Kidney tubule cell (primary cell): ENCODE results near the gene FOXP1.
A peak's percentile ranks its signal among the peaks of the same experiment; 100 is the strongest.

Source experiments
- DNase-seq: peaks from one replicate; pipeline ENCODE4 v3.0.0-alpha.2; 2018; ENCODE audit warnings: low spot score

The FOXP1 gene

GRCh38 chr3:71398157-71398836, 185.2 kb downstream of the FOXP1 start:
- DNase-seq = no peak

- no peak for DNase-seq
Measured at GRCh38 chr3:71397726-71398125, 185.8 kb downstream of the FOXP1 start.

- peak; percentile 38 for DNase-seq
Measured at GRCh38 chr3:71397046-71397445, 186.5 kb downstream of the FOXP1 start.

- peak; percentile 53 for DNase-seq
Measured at GRCh38 chr3:71395927-71396695, 187.4 kb downstream of the FOXP1 start.

- no peak for DNase-seq
Measured at GRCh38 chr3:71395470-71395869, 188.1 kb downstream of the FOXP1 start.

GRCh38 chr3:71393745-71394144, 189.8 kb downstream of the FOXP1 start:
- DNase-seq = no peak

- DNase-seq = peak; percentile 7
Measured at GRCh38 chr3:71393093-71393492, 190.4 kb downstream of the FOXP1 start.

- DNase-seq = no peak
Measured at GRCh38 chr3:71392251-71392650, 191.3 kb downstream of the FOXP1 start.

GRCh38 chr3:71391361-71391760, 192.2 kb downstream of the FOXP1 start:
- no peak for DNase-seq

GRCh38 chr3:71389911-71390573, 193.5 kb downstream of the FOXP1 start:
- peak; percentile 35 for DNase-seq

- no peak for DNase-seq
Measured at GRCh38 chr3:71389191-71389590, 194.3 kb downstream of the FOXP1 start.

GRCh38 chr3:71388535-71389120, 194.9 kb downstream of the FOXP1 start:
- no peak for DNase-seq

GRCh38 chr3:71387586-71387985, 195.9 kb downstream of the FOXP1 start:
- no peak for DNase-seq

GRCh38 chr3:71384837-71385716, 198.5 kb downstream of the FOXP1 start:
- no peak for DNase-seq

GRCh38 chr3:71384388-71384787, 199.1 kb downstream of the FOXP1 start:
- peak; percentile 20 for DNase-seq

- peak; percentile 13 for DNase-seq
Measured at GRCh38 chr3:71380096-71380495, 203.4 kb downstream of the FOXP1 start.

GRCh38 chr3:71378509-71378908, 205.0 kb downstream of the FOXP1 start:
- DNase-seq = no peak

- DNase-seq = no peak
Measured at GRCh38 chr3:71376911-71377310, 206.6 kb downstream of the FOXP1 start.

- DNase-seq = no peak
Measured at GRCh38 chr3:71376503-71376902, 207.0 kb downstream of the FOXP1 start.

- DNase-seq = no peak
Measured at GRCh38 chr3:71374582-71374981, 208.9 kb downstream of the FOXP1 start.

GRCh38 chr3:71372911-71373637, 210.5 kb downstream of the FOXP1 start:
- DNase-seq = no peak
